HepG2 (cell line): Measurements from ENCODE around the gene SNX15. TPM values are rescaled to one million over a fixed set of nuclear protein-coding genes. Genes with fewer than 3 reads are reported as not detected.
A peak's percentile ranks its signal among the peaks of the same experiment; 100 is the strongest.

Source experiments
- AGO2 ChIP-seq: fragments of 200-400 bp; formaldehyde crosslinking; optimal IDR thresholded peaks from 2 replicates; pipeline ENCODE3; 2017; ENCODE audit warnings: mild to moderate bottlenecking, low read depth, low read length, moderate library complexity
- AKAP8 ChIP-seq: sonication (generic); formaldehyde crosslinking; IDR thresholded peaks from 2 replicates; pipeline ENCODE4 v1.5.1; 2020; ENCODE audit warnings: mild to moderate bottlenecking, missing genetic modification reagents
- POLR2A ChIP-seq, 2 experiments: IDR thresholded peaks; 2 replicates each; pipeline ENCODE4 v1.6.1; 2011; ENCODE audit warnings: low read depth in 2 of 2, low read length in 2 of 2, mild to moderate bottlenecking in 1 of 2, moderate library complexity in 1 of 2; ENCODE audit not compliant: insufficient read depth in 1 of 2
- YEATS4 ChIP-seq: sonication (generic); formaldehyde crosslinking; IDR thresholded peaks from 2 replicates; pipeline ENCODE4 v1.4.0; 2020; ENCODE audit warnings: missing genetic modification reagents, borderline replicate concordance
- ZNF383 ChIP-seq: sonication (generic); formaldehyde crosslinking; IDR thresholded peaks from 2 replicates; pipeline ENCODE4 v1.4.0; 2020; ENCODE audit warnings: missing genetic modification reagents, mild to moderate bottlenecking, borderline replicate concordance
- polyA plus RNA-seq, 8 experiments: library from polyadenylated mRNA; depleted of rRNA in 3 of 8; stranded (reverse) in 7 of 8; unstranded in 1 of 8; fragments of >200 nt; fragmentation: Illumina TruSeq in 4 of 8; extraction: Trizol in 4 of 8; gene quantifications; 2 replicates each; pipeline versions ENCODE4 v1.2.1 to v1.2.3, GENCODE V29; 2011 to 2016; ENCODE audit warnings: low read depth in 4 of 8, missing spikeins in 1 of 8, mixed read lengths in 1 of 8; ENCODE audit not compliant: insufficient read depth in 1 of 8
- total RNA-seq, 5 experiments: library from RNA; depleted of rRNA; stranded (reverse); fragments of >200 nt; fragmentation: Illumina TruSeq; extraction: Trizol; gene quantifications; 2 replicates each; pipeline ENCODE4 v1.2.3, GENCODE V29; 2016; ENCODE audit warnings: low read depth in 1 of 5
- TF ChIP-seq, protein P1 (sequence below): sonication (generic); formaldehyde crosslinking; IDR thresholded peaks from 2 replicates; pipeline ENCODE4 v1.4.0; 2020; ENCODE audit warnings: missing genetic modification reagents
- TF ChIP-seq, protein P2 (sequence below): sonication (generic); formaldehyde crosslinking; IDR thresholded peaks from 2 replicates; pipeline ENCODE4 v1.8.0; 2022; ENCODE audit warnings: missing genetic modification reagents, mild to moderate bottlenecking, inconsistent platforms, borderline replicate concordance
- TF ChIP-seq, protein P3 (sequence below): sonication (generic); formaldehyde crosslinking; IDR thresholded peaks from 2 replicates; pipeline ENCODE4 v1.5.0; 2020; ENCODE audit warnings: mild to moderate bottlenecking, missing genetic modification reagents
- TF ChIP-seq, protein P4 (sequence below): sonication (generic); formaldehyde crosslinking; conservative IDR thresholded peaks from 2 replicates; pipeline ENCODE4 v1.8.0; 2022; ENCODE audit warnings: mild to moderate bottlenecking, moderate library complexity, missing genetic modification reagents

Gene SNX15
- total and polyA plus RNA-seq, 2 of the 13 experiments (the other 11 are each of a cell fraction or from before 2014, with no cell fraction given) = 19.1 to 22.6 TPM

DNA sequence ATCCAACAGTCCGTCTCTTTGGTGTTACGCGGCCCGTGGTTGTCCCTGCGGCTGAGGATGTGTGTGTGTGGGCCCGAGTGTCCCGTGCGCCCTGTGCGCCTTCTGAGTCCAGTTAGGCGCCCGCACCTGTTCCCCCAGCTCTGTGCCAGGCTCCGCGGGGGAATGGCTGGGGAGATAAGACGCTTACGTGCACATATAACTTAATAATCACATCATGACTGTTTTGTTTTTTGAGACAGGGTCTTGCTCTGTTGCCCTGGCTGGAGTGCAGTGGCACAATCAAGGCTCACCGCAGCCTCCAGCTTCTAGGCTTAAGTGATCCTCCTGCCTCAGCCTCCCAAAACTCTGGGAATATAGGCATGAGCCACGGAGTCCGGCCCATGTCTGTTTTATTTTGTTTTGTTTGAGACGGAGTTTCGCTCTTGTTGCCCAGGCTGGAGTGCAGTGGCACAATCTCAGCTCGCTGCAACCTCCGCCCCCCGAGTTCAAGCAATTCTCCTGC is 12.5 kb upstream of the SNX15 start (continued):
- TF ChIP-seq, protein P1, sequence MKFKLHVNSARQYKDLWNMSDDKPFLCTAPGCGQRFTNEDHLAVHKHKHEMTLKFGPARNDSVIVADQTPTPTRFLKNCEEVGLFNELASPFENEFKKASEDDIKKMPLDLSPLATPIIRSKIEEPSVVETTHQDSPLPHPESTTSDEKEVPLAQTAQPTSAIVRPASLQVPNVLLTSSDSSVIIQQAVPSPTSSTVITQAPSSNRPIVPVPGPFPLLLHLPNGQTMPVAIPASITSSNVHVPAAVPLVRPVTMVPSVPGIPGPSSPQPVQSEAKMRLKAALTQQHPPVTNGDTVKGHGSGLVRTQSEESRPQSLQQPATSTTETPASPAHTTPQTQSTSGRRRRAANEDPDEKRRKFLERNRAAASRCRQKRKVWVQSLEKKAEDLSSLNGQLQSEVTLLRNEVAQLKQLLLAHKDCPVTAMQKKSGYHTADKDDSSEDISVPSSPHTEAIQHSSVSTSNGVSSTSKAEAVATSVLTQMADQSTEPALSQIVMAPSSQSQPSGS = no peak
- TF ChIP-seq AGO2 (peak; percentile 40), AKAP8 (CRISPR knock-in tag) (0 out of 2 replicates have a peak, but pooled peaks have one; percentile 14), POLR2A (IDR thresholded peaks at IDR 0.05; ENCODE audit: insufficient read depth in 1 of 2, low read depth in 2 of 2, low read length in 2 of 2) (no peak), ZNF383 (CRISPR knock-in tag) (no peak), YEATS4 (peak; percentile 2; the same call in 1 of the 2 replicates)
- TF ChIP-seq, protein P2, sequence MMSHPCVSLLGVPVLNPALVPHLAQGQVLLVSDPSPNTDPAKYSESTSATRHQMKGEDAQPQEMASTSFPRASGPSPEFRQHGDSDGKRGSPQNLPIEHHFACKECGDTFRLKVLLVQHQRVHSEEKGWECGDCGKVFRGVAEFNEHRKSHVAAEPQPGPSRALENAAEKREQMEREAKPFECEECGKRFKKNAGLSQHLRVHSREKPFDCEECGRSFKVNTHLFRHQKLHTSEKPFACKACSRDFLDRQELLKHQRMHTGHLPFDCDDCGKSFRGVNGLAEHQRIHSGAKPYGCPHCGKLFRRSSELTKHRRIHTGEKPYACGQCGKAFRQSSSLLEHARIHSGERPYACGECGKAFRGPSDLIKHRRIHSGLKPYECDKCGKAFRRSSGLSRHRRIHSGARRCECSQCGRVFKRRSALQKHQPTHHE = no peak
- TF ChIP-seq, protein P3, sequence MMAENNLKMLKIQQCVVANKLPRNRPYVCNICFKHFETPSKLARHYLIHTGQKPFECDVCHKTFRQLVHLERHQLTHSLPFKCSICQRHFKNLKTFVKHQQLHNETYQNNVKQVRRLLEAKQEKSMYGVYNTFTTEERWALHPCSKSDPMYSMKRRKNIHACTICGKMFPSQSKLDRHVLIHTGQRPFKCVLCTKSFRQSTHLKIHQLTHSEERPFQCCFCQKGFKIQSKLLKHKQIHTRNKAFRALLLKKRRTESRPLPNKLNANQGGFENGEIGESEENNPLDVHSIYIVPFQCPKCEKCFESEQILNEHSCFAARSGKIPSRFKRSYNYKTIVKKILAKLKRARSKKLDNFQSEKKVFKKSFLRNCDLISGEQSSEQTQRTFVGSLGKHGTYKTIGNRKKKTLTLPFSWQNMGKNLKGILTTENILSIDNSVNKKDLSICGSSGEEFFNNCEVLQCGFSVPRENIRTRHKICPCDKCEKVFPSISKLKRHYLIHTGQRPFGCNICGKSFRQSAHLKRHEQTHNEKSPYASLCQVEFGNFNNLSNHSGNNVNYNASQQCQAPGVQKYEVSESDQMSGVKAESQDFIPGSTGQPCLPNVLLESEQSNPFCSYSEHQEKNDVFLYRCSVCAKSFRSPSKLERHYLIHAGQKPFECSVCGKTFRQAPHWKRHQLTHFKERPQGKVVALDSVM = peak; percentile 98
- TF ChIP-seq, protein P4, sequence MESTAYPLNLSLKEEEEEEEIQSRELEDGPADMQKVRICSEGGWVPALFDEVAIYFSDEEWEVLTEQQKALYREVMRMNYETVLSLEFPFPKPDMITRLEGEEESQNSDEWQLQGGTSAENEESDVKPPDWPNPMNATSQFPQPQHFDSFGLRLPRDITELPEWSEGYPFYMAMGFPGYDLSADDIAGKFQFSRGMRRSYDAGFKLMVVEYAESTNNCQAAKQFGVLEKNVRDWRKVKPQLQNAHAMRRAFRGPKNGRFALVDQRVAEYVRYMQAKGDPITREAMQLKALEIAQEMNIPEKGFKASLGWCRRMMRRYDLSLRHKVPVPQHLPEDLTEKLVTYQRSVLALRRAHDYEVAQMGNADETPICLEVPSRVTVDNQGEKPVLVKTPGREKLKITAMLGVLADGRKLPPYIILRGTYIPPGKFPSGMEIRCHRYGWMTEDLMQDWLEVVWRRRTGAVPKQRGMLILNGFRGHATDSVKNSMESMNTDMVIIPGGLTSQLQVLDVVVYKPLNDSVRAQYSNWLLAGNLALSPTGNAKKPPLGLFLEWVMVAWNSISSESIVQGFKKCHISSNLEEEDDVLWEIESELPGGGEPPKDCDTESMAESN = no peak
